Spleen (tissue), 11 donors: ENCODE measurements around the gene TRMT1. TPM values are rescaled to one million over a fixed set of nuclear protein-coding genes. Genes with fewer than 3 reads are reported as not detected.

Experiments used
- DNase-seq: peaks from one replicate; pipeline ENCODE4 v3.0.0-alpha.2; 2020
- H3K27ac ChIP-seq, 8 donors: fragments of 200-600 bp; sonication (generic) in 7 of 8; 1 replicate in 4 of 8; 2 replicates in 4 of 8; pipeline versions ENCODE4 v1.5.0 to v1.8.0; 2016 to 2021; ENCODE audit warnings: inconsistent platforms in 4 of 8, mild to moderate bottlenecking in 4 of 8, moderate library complexity in 1 of 8
- H3K27me3 ChIP-seq, 7 donors: fragments of 200-600 bp; sonication (generic) in 6 of 7; replicated peaks in 1 of 7; 1 replicate in 4 of 7; 2 replicates in 3 of 7; pipeline versions ENCODE4 v1.5.0 to v1.8.0; 2016 to 2021; ENCODE audit warnings: inconsistent platforms in 3 of 7, mild to moderate bottlenecking in 1 of 7
- H3K36me3 ChIP-seq, 6 donors: fragments of 200-600 bp; sonication (generic) in 5 of 6; 1 replicate in 4 of 6; 2 replicates in 2 of 6; pipeline versions ENCODE4 v1.5.0 to v1.8.0; 2016 to 2021; ENCODE audit warnings: inconsistent platforms in 2 of 6
- H3K4me1 ChIP-seq, 6 donors: fragments of 200-600 bp; sonication (generic) in 5 of 6; 1 replicate in 3 of 6; 2 replicates in 3 of 6; pipeline versions ENCODE4 v1.5.0 to v1.8.0; 2016 to 2021; ENCODE audit warnings: inconsistent platforms in 3 of 6
- H3K4me3 ChIP-seq, 8 donors: fragments of 200-600 bp; sonication (generic) in 7 of 8; 1 replicate in 4 of 8; 2 replicates in 4 of 8; pipeline versions ENCODE4 v1.5.0 to v1.8.0; 2016 to 2021; ENCODE audit warnings: inconsistent platforms in 4 of 8, mild to moderate bottlenecking in 4 of 8, moderate library complexity in 2 of 8
- H3K9me3 ChIP-seq, 8 donors: fragments of 200-600 bp; sonication (generic) in 7 of 8; 1 replicate in 4 of 8; 2 replicates in 4 of 8; pipeline versions ENCODE4 v1.5.0 to v1.8.0; 2016 to 2021; ENCODE audit warnings: inconsistent platforms in 4 of 8
- CTCF ChIP-seq, 11 experiments: fragments of 200-600 bp in 7 of 11; fragments of 450-650 bp in 4 of 11; sonication (generic) in 4 of 11; IDR thresholded peaks in 8 of 11; conservative IDR thresholded peaks in 3 of 11; 1 replicate in 7 of 11; 2 replicates in 4 of 11; pipeline versions ENCODE4 v1.4.0 to v1.8.0; 2016 to 2021; ENCODE audit warnings: antibody characterized with exemption in 11 of 11, inconsistent platforms in 4 of 11, mild to moderate bottlenecking in 1 of 11
- POLR2A ChIP-seq, 3 donors: fragments of 450-650 bp; IDR thresholded peaks; one replicate each; pipeline ENCODE4 v1.5.1; 2017; ENCODE audit warnings: antibody characterized with exemption in 3 of 3, mild to moderate bottlenecking in 1 of 3
- POLR2AphosphoS5 ChIP-seq, 3 donors: sonication (generic); formaldehyde crosslinking; IDR thresholded peaks; one replicate each; pipeline ENCODE4 v1.5.1; 2017; ENCODE audit warnings: antibody characterized with exemption in 3 of 3
- WGBS, 5 donors: extraction: QIAGEN DNeasy Blood & Tissue Kit in 3 of 5; methylation state at CpG; one replicate each; pipeline versions ENCODE4 v1.1.5 to v1.1.7; 2013 to 2018; 5-methylcytosine and 5-hydroxymethylcytosine counted together
- intact Hi-C: fragments of 100-400 bp; cut with DNase I; formaldehyde crosslinking; loops from one replicate; pipeline ENCODE4 v1.15.0; 2023; ENCODE audit warnings: low total_unique reads
- polyA plus RNA-seq, 3 donors: library from polyadenylated mRNA; stranded (reverse); fragments of 200-250 nt; gene quantifications; one replicate each; pipeline ENCODE4 v1.2.1, GENCODE V29; 2013
- total RNA-seq, 7 donors: library from RNA; depleted of rRNA in 3 of 7; stranded (reverse); fragments of >200 nt in 3 of 7; fragmentation: NEBNext Ultra II Directional in 4 of 7; extraction: Animal tissue kit (Norgen Biotek cat#: 25700) in 4 of 7; gene quantifications; one replicate each; pipeline versions ENCODE4 v1.1.0 to v1.2.1, GENCODE V29; 2016 to 2021
- donor health status: healthy with polysubstance abuse.
- donor health status: DM: no; HTN: no; CAD: no; lungs with moderate emphysema.
- donor health status: DM: no; HTN: no; CAD: no.
- donor health status: Bipolar disorder and iron deficiency.
- donor health status: healthy.
- donor health status: DM: no; HTN: no; CAD: no.
- donor health status: DM: yes; HTN: yes; CAD: no.

Gene TRMT1
- total and polyA plus RNA-seq, 10 donors, result 27.7 to 109 (median 47.3) TPM

- intact Hi-C loops, result no loop called here
- H3K4me3 ChIP-seq, result no peak overlapping the region
- H3K27me3 ChIP-seq, result no peaks in the 10 kb centered on the region
- peaks cover 0 to 9% (median 0%) of the 10 kb centered on the region in 6 donors for H3K36me3 ChIP-seq
- H3K9me3 ChIP-seq, result no peaks in the 10 kb centered on the region
- peaks cover 8 to 22% (median 15%) of the 10 kb centered on the region in 6 donors for H3K4me1 ChIP-seq
- DNase-seq, result no peak
- TF ChIP-seq POLR2A (IDR thresholded peaks at IDR 0.05) (no peak), CTCF (IDR thresholded peaks at IDR 0.05 in 8 of 11, conservative IDR thresholded peaks at IDR 0.05 in 3 of 11) (peak in 2 of 11 experiments; percentile 15 to 24), POLR2AphosphoS5 (IDR thresholded peaks at IDR 0.05) (no peak)
- no peak overlapping the region for H3K27ac ChIP-seq
- 82 to 95% (median 88%) methylated on average over 3 to 5 of the region's 5 CpGs for WGBS, 5 donors
Observed at GRCh38 chr19:13089139-13089856, 27.2 kb downstream of the TRMT1 start.

GRCh38 chr19:13087795-13088537, 28.6 kb downstream of the TRMT1 start:
- intact Hi-C loops, result no loop called here
- Histone ChIP-seq H3K36me3 (peaks cover 0 to 17% (median 0%) of the 10 kb centered on the region in 6 donors), H3K27ac (no peak overlapping the region), H3K4me1 (peaks cover 0 to 12% (median 7%) of the 10 kb centered on the region in 6 donors), H3K9me3 (no peaks in the 10 kb centered on the region), H3K27me3 (no peaks in the 10 kb centered on the region), H3K4me3 (no peak overlapping the region)
- no peak for TF ChIP-seq CTCF (IDR thresholded peaks at IDR 0.05 in 8 of 11, conservative IDR thresholded peaks at IDR 0.05 in 3 of 11)
- no peak for TF ChIP-seq POLR2A (IDR thresholded peaks at IDR 0.05)
- TF ChIP-seq POLR2AphosphoS5 (IDR thresholded peaks at IDR 0.05), result no peak
- DNase-seq, result no peak
- WGBS, 5 donors, result 82 to 93% (median 88%) methylated on average over 37 of the region's 37 CpGs

- Histone ChIP-seq H3K27me3 (no peaks in the 10 kb centered on the region), H3K36me3 (peaks cover 0 to 21% (median 0%) of the 10 kb centered on the region in 6 donors), H3K4me3 (no peak overlapping the region), H3K27ac (no peak overlapping the region), H3K4me1 (peaks cover 0 to 12% (median 7%) of the 10 kb centered on the region in 6 donors), H3K9me3 (no peaks in the 10 kb centered on the region)
- intact Hi-C loops, result no loop called here
- no peak for TF ChIP-seq POLR2A (IDR thresholded peaks at IDR 0.05)
- no peak for TF ChIP-seq CTCF (IDR thresholded peaks at IDR 0.05 in 8 of 11, conservative IDR thresholded peaks at IDR 0.05 in 3 of 11)
- TF ChIP-seq POLR2AphosphoS5 (IDR thresholded peaks at IDR 0.05), result no peak
- no peak for DNase-seq
- 91 to 94% (median 93%) methylated on average over 7 to 12 of the region's 12 CpGs for WGBS, 5 donors
Observed at GRCh38 chr19:13087295-13087694, 29.2 kb downstream of the TRMT1 start.

GRCh38 chr19:13086341-13086740, 30.2 kb downstream of the TRMT1 start:
- Histone ChIP-seq H3K4me1 (peaks cover 0 to 12% (median 7%) of the 10 kb centered on the region in 6 donors), H3K27ac (no peak overlapping the region), H3K27me3 (no peaks in the 10 kb centered on the region), H3K9me3 (no peaks in the 10 kb centered on the region), H3K36me3 (peaks cover 0 to 21% (median 0%) of the 10 kb centered on the region in 6 donors), H3K4me3 (no peak overlapping the region)
- 82 to 92% (median 86%) methylated on average over 2 of the region's 2 CpGs; no CpG with 5 or more reads in 1 of the 5 donors for WGBS, 5 donors
- no peak for DNase-seq
- intact Hi-C loops, result no loop called here
- TF ChIP-seq POLR2AphosphoS5 (IDR thresholded peaks at IDR 0.05), result no peak
